ENCODE data around the gene DNAI4.

- no peak for TF ChIP-seq CTCF (conservative IDR thresholded peaks at IDR 0.05; ENCODE audit: low read length)
- no peak for TF ChIP-seq EZH2phosphoT487 (IDR thresholded peaks at IDR 0.05; ENCODE audit: borderline replicate concordance, low read depth, low read length)
Observed at GRCh38 chr1:66834926-66835325, 89.7 kb downstream of the DNAI4 start.
